HG02981 (cell line): ENCODE data around the gene KCNQ4.

Experiments used
- ATAC-seq: cut with Tn5 transposase; IDR thresholded peaks from one replicate; pipeline ENCODE4 v1.9.1; 2021; ENCODE audit warnings: mild to moderate bottlenecking, moderate library complexity; ENCODE audit not compliant: unreplicated experiment

KCNQ4 gene

GRCh38 chr1:40783001-40783905 lies at the start of gene KCNQ4:
TSS of gene KCNQ4 (plus strand) at chr1:40783787. CDS start at chr1:40784094, 307 bp downstream.
- ATAC-seq, result no peak

DNA sequence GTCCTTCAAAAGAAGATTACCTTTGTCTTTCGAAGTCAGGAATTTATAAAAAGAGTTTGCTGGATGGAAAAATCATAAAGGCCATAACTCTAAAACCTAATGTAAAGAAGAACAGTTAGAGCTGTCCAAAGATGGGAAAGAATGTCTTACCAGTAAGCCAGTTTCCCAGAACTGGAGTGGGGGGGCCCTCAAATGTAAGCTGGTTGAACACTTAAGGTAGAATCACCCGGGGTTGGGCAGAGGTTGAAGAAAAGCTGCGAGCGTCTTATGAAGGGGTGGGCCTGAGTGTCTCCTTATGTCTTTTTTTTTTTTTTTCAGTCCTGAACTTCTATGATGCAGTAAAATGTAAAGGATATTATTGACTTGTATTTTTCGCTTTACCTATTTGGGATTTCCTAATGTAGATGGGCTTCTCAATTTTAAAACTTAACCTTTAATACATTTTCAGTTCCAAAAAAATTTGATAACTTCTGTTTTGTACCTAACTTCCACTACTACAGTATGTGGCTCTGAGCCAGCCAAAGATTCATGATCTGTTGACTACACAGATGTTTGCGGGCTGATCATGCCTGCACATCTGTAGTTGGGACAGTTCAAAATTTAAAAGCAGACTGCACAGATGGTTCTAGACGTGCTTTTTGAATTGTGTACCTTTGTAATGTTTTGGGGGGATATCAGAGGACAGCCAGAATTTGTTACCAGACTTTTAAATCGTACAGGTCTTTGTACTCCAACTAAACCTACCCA lies 48.5 kb upstream of the KCNQ4 start:
- ATAC-seq, result no peak

- ATAC-seq, result no peak
Measured at GRCh38 chr1:40736085-40736531, 47.5 kb upstream of the KCNQ4 start.

- ATAC-seq, result no peak
Measured at GRCh38 chr1:40738831-40739230, 44.8 kb upstream of the KCNQ4 start.

- ATAC-seq, result no peak
Measured at GRCh38 chr1:40739455-40740008, 44.1 kb upstream of the KCNQ4 start.

- no peak for ATAC-seq
Measured at GRCh38 chr1:40740039-40740996, 43.3 kb upstream of the KCNQ4 start.

- no peak for ATAC-seq
Measured at GRCh38 chr1:40740997-40741736, 42.4 kb upstream of the KCNQ4 start.

DNA sequence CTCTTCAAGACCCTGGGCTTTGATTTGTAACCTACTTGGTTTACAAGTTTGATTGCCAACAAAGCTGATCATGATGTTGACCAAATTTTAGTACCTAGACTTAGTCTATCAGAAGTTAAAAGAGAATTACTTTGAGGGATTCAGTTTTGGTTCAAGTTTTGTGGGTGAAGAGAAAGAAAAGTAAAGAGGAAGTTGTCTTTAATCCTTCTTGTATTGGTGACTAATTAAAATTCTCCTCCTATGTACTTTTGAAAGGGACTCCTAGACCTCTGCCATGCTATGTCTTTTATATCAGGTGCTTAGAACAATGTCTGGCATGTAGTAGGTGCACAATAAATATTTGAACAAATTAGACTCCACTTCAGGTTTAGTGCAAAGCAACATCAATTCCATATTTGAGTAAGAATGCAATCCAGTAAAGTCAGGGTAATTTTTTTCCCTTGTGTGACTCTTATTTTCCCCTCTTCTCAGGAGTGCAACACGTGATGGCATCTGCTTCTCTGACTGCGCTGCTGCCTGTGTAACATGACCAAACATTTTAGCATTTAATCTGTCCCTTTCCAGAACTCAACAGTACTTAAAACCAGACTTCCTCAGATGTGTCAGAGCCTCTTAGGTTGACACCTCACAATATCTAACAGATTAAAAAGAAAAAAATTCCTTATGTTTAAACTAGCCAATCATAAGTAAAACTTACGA lies 41.1 kb upstream of the KCNQ4 start:
- ATAC-seq, result no peak

DNA sequence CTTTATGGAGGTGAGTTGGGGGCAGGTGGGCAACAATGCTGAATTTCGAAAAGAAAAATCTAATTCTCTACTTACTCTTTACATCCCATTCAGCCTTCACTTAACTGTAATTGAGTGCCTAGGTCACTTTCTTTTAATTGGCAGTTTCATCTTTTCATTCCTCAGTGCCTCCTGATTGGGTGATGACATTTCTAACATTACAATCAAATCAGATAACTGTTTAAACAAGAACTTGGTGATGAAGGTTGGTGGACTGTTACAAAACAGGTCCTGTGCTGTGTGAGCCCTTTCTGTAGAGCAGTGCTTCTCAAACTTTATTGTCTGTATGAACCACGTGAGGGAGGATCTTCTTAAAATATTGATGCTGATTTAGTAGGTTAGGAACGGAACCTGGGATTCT lies 40.1 kb upstream of the KCNQ4 start:
- ATAC-seq, result no peak

GRCh38 chr1:40743860-40744259 lies 39.7 kb upstream of the KCNQ4 start:
- no peak for ATAC-seq

- ATAC-seq, result no peak
Measured at GRCh38 chr1:40745176-40745575, 38.4 kb upstream of the KCNQ4 start.

DNA sequence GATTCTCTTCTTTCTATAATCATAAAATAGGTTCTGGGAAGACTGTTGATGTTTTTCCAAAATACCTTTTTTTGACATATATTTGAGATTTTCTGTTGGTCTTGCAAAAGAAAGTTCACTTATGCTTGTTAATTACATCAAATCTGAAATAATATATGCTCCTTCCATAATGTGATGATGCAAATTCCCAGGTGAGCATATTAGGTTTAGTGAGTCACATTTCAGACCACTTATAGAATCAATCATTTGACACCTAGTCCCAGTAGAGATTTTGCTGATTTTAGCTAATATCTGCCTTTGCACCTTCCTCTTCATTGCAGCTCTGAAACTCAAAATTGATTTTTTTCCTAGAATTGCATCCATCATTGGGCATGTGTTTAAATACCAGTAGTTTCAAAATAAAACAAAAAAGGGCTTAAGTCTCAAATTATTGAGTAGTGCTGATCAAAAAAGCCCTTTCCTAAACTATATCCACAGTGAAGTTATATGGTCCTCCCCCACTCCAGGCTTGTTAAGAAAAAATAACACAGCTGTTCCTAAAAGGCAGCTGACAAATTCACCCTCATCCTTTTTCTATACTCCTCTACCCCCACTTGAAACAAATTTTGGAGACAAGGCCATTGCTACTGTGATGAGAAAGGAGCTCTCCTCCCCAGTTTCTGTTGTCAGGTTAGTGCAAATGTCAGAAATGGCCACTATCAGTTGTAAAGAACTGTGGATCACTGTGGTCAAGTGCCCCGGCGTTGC lies 37.1 kb upstream of the KCNQ4 start:
- ATAC-seq, result no peak

DNA sequence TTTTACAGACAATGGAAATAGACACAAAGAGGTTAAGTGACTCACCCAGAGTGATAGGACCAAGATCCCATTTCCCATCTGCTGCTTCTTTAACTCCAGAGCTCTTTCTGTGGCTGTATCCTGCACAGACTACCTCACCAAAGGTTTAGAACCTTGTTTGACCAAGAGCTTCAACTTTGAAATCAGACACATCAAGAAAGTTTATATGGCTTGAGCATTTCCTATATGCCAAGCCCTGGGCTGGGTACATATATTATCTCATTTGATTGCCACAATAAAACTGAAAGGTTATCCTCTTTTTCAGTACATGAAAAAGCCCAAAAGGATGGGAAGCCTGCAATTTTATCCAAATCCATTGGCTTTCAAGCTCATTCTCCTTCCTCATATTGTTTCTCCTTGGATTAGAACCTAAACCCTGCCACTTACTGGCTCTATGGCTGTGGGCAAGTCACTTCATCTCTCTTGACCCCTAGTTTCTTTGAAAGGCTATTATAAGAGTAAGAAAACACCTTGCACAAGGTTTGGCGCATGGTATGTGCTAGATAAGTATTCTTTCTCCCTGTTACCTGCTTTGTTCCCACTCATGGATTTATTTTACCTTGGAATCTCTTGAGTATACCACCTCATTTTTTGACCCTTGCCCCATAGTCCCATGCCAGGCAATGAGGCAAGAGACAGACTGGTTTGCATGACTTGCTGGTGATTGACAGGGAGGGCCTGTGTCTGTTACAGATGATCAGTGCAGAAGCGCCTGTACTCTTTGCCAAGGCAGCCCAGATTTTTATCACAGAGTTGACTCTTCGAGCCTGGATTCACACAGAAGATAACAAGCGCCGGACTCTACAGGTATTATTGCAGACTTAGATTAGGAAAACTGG lies 34.5 kb upstream of the KCNQ4 start:
- no peak for ATAC-seq

GRCh38 chr1:40749817-40750216 lies 33.8 kb upstream of the KCNQ4 start:
- ATAC-seq, result no peak

DNA sequence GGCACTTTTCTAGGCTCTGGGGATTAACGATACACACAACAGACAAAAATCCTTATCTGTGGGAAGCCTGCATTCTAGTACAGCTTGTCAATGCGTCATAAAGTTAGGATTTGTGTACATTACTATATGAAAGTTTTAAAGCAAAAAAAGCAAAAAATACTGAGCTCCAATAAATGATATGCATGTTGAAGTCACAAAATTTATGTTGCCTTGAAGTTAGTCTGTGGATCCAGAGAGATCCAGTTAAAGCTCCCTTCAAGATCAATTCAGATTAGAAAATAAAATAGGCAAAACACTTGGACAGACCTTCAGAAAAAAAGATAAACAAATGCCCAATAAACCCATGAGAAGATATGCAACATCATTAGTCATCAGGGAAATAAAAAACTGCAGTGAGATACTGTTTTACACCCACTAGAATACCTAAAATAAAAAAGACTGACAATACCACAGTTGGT lies 33.1 kb upstream of the KCNQ4 start:
- no peak for ATAC-seq

DNA sequence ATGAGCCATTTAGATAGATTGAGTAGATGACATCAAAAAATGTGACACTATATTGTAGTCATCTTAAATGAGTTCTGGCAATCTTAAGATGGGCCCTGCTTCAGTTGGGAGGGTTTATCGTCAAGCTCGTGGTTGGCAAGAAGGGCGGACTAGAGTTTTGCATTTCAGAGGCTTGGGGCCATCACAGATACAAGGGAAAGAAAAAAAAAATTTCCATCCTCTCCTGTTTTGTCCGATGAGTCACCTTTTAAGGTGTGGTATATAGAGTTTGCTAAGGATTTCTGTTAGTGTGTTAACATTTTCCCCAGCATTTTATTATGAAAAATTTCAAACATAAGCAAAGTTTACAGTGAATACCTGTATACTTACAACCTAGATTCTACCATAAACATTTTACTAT lies 31.8 kb upstream of the KCNQ4 start:
- no peak for ATAC-seq

- ATAC-seq, result no peak
Measured at GRCh38 chr1:40753142-40753882, 30.3 kb upstream of the KCNQ4 start.
